ENCODE data around the gene PDLIM3.
"Not testable (repeated sequence)": the region's sequence is repeated elsewhere in the genome, so short reads cannot be mapped to it uniquely, and the experiment has no call there.

Gene PDLIM3

DNA sequence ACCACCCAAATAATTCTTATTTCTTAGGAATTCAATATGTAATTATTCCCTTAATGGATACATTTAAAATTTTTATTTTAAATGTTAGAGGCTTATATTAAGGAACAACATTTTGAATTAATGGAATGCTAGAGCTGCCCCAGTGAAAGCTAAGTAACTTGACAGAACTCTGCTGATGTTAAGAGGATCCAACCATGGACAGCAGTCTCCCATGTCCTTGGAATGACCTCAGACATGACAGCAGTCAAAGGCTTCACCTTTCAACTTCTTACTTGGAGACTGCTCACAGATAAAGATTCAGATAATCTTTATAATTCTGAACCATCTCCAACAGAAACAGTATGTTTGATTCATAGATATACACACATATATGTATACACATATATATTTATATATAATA is 17.2 kb downstream of the PDLIM3 start:
- TF ChIP-seq, protein P1, sequence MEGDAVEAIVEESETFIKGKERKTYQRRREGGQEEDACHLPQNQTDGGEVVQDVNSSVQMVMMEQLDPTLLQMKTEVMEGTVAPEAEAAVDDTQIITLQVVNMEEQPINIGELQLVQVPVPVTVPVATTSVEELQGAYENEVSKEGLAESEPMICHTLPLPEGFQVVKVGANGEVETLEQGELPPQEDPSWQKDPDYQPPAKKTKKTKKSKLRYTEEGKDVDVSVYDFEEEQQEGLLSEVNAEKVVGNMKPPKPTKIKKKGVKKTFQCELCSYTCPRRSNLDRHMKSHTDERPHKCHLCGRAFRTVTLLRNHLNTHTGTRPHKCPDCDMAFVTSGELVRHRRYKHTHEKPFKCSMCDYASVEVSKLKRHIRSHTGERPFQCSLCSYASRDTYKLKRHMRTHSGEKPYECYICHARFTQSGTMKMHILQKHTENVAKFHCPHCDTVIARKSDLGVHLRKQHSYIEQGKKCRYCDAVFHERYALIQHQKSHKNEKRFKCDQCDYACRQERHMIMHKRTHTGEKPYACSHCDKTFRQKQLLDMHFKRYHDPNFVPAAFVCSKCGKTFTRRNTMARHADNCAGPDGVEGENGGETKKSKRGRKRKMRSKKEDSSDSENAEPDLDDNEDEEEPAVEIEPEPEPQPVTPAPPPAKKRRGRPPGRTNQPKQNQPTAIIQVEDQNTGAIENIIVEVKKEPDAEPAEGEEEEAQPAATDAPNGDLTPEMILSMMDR (conservative IDR thresholded peaks at IDR 0.05), result no peak
- TF ChIP-seq ZFX (IDR thresholded peaks at IDR 0.05), result no peak
- H3K27ac ChIP-seq, result no peak overlapping the region

DNA sequence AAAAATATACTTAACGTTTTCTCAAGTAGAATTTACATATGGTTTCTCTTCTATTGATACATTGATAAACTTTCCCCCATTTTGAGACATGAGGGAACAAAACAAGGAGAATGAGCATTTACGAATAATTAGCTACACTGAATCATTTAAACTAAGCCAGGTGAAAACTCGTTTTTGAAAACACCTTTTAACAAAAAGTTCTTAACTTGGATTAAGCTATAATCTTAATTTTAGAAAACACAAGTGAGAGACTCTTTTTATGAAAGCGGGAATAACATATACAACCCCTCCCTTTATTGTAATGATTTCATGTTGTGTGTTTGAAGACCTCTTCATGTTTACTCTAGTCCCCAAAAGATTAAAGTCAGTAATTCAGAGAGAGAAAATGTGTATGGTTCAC is 20.1 kb downstream of the PDLIM3 start:
- no peak for TF ChIP-seq ZFX (IDR thresholded peaks at IDR 0.05)
- no peak overlapping the region for H3K27ac ChIP-seq

DNA sequence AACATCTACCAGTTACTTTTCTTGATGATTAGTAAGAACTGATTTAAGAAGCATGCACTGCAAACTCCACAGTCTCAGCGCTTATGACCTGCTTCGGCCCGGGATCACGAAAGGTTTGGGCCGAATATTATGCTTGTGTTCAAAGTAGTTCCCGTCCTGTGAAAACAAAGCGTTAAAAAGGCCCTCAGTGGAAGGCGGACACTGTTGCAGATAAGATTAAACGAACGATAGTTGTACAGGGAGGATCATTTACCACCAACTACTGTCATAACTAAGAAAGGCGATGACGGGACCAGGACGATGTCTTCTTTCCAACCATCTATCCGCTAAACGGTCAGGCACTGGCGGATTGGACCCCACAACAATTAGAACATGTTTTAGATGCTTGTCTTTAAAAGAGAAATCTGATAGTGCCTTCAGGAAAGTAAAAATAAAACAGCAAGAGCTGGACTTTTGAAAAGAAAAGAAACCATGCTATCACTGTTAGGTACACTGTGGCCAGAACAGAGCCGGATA is 21.1 kb downstream of the PDLIM3 start:
- TF ChIP-seq ZFX (IDR thresholded peaks at IDR 0.05), result no peak

DNA sequence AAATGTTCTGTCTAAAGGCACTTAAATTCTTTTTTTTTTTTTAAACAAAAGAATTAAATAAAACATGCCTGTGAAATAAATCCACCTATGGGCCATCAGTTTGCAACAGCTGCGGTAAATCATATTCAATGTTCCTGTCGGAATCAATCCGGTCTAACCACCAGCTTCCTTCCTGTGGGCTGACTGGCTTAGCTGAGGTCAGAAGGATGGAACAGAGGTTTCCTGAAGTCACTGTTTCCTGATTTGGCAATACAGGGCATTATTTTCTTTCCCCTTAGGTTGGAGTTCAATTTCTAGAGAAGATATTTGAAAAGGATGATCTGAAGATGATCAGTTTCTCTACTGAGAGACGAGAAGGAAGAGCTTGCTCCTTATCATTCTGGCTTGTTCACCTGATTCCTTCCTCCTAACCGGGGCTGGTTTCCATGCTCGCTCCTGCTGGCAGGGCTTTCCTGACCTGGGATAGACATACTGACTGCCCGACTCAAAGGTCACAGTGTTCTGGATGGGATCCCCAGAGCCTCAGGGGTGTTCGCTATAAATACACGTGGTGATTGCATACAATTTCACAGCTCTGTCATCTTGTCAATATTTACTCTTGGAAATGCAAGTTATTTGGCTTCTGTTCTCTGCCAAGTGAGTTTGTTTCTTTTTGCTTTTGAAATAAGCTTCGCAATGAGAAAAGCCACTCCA is 21.7 kb downstream of the PDLIM3 start:
- H3K27ac ChIP-seq, result peak overlapping the region; percentile 53
- TF ChIP-seq ZFX (IDR thresholded peaks at IDR 0.05), result no peak

More for the DNA sequence above, 21.1 kb downstream of the PDLIM3 start:
- H3K27ac ChIP-seq, result peak overlapping the region; percentile 53

DNA sequence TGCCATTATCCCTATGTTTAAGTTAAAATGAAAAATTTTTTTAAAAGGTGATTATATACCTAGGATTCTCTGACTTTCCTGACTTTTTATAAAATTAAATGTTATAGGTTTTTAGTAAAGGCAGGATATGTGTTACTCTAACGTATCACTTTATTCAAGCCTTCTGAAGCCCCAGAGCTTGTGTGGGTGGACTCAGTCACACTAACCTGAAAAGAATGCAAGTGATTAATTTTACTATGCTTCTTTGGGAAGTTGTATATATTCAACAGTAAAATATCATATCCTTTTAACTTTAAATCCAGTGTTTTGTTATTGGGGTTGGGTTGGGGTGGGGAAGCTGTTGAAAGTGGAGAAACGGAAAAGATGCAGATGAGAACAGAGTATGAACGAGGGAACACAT is 22.8 kb downstream of the PDLIM3 start:
- no peak overlapping the region; the same call in 1 of the 2 replicates for H3K27ac ChIP-seq
- TF ChIP-seq, protein P1 (conservative IDR thresholded peaks at IDR 0.05), result no peak
- TF ChIP-seq ZFX (IDR thresholded peaks at IDR 0.05), result no peak

DNA sequence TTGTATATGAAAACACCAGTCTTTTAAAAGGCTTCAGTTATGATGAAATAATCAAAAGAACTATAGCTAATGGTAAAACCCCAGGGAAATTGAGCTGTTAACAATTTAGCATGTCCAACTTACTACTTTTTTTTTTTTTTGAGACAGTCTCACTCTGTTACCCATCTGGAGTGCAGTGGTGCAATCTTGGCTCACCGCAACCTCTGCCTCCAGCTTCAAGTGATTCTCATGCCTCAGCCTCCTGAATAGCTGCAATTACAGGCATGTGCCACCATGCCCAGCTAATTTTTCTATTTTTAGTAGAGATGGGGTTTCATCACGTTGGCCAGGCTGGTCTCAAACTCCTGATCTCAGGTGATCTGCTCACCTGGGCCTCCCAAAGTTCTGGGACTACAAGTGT is 24.1 kb downstream of the PDLIM3 start:
- H3K27ac ChIP-seq, result not testable (repeated sequence)

DNA sequence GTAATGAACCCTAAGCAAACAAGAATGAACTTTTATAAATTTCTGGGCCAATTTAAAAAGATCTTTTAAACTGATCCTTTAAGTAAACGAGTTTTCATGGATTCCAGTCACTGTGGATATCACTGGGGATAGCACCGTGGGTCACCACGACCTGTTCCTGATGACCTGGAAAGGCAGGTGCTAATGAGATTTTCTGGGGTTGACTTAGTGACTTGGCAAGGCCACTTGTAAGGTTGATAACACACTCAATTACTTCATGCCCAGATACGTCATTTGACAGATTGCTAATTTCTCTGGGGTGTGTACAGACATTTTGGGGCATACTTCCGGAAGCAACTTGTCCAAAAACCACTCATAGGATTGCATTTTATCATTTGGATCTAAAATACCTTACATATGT is 24.5 kb downstream of the PDLIM3 start:
- no peak overlapping the region for H3K27ac ChIP-seq
- TF ChIP-seq, protein P1 (conservative IDR thresholded peaks at IDR 0.05), result no peak
- TF ChIP-seq ZFX (IDR thresholded peaks at IDR 0.05), result no peak

DNA sequence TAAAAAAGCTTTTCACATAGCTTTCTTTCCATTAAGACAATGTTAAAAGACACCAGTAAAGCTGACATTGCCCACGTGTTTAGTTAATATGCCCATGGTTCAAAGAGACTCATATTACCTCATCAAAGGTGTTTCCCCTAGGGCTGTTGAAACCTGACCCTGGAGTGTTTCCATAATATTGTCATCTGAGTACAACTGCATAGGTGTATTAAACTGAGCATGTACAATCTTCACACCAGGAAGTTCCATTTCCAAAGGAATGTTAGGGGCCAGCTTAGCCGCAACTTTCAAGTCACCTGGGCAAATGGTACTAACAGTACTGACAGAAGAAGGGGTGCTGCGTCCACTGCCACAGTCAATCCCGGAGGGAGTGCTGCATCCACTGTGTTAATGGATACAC is 27.1 kb downstream of the PDLIM3 start:
- H3K27ac ChIP-seq, result no peak overlapping the region
- TF ChIP-seq, protein P1 (conservative IDR thresholded peaks at IDR 0.05), result no peak
- no peak for TF ChIP-seq ZFX (IDR thresholded peaks at IDR 0.05)

DNA sequence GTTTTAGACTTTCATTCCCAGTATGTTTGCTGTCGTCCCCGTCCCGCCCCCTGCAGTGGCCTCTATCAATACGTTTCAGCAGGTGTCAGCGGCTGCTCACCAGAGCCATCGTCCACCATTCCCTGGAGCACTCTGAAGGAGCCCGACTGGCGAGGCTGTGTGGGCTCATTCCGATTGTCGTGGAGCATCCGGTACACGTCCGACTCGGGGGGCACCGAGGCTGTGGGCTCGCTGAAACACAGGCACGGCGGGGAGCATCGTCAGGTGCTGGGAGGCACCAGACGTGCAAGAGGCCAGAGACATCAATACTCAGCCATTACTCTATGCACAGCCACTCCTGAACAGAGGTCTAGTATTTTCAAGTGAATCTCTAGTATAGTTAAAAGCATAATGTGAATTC is 28.9 kb downstream of the PDLIM3 start:
- H3K27ac ChIP-seq, result no peak overlapping the region
- TF ChIP-seq ZFX (IDR thresholded peaks at IDR 0.05), result no peak
- TF ChIP-seq, protein P1 (conservative IDR thresholded peaks at IDR 0.05), result no peak

Data from C4-2B (cell line).